Activated CD8-positive, alpha-beta memory T cell treated with anti-CD3 and anti-CD28 coated beads, Interleukin-2, amount 50 U/mL, for 24 hours (primary cell): ENCODE data around the gene AMIGO3.

Experiments
- DNase-seq: peaks from one replicate; pipeline ENCODE4 v3.0.0-alpha.2; 2020; ENCODE audit errors: extremely low read depth

The AMIGO3 gene

DNA sequence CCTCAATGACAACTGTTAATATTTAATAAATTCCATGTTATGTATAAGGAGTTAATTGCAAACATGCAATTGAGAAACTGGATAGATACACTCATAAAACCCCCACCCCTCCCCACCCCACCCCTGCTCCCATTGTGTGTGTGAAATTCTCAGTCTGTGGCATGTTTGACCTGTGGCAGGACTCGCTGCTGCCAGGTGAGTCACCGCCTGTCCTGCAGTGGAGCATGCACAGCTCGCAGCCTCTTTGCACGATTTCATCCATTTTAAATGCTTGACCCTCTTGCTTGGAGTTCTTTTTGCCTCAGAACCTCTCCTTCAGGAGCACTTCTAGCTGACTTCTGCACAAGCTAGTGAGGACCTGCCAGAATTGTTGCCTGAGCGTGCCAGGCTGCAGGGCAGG lies 50.6 kb downstream of the AMIGO3 start:
- DNase-seq, result no peak

DNA sequence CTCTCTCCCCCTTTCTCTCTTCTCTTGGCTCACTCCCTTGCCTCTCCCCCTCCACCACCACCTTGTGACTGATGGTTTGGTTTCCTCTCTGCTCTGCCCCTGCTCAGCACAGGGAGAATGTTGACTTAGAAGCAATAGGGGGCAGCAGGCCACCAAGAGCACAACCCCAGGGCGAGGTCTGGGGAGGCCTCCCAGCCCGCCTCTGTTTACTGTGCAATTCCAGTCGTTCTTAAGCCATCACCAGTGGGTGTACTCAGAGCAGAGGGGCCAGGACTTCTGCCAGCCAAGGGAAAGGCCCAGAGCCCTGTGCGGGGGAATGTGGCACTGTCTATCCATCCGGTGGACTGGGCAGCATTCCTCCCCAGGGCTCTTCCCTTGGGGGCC lies 51.1 kb downstream of the AMIGO3 start:
- no peak for DNase-seq

DNA sequence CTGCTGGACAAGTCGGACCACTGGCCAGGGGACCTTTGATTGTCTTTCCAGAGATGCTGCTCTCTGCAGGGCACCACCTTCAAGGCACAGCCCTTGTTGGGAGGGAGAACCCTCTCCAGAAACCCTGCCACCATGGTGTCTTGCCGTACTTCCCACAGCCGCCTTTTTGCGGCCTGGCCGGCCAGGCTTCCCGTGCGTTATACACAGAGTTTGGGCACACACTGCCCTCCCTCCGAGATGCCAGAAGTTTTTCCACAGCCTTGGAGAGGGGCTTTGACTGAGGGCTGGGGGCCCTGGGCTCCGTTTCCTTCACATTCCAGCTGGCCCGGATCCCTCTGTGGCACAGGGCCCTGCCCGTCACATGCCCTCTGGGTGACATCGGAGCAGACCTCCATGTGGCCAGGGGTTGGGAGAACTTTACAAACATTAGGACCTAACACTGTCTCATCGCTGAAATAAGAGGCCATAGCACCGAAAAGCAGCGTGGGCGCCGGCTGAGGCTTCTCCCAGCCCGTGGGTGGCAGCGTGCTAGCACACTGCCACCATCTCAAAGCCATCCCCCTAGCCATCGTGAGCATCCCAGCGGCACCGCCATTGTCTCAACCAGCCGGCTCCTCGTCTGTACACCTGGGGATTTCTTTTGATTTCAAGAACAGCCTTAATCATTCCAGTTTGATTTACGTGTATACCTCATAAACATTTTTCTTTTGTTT lies 51.6 kb downstream of the AMIGO3 start:
- DNase-seq, result no peak
